ENCODE measurements around the gene C12orf57.

Gene C12orf57

GRCh38 chr12:6927379-6928021, 16.3 kb upstream of the C12orf57 start, which contains the start of gene ATN1:
TSS of gene ATN1 (plus strand) at chr12:6927959. CDS start at chr12:6934002, 6,043 bp downstream.
- TF ChIP-seq ELF4 (IDR thresholded peaks at IDR 0.05) (no peak), L3MBTL2 (conservative IDR thresholded peaks at IDR 0.05) (peak; percentile 56; the same call in 1 of the 2 replicates)
- ChIA-PET POLR2A (interaction anchor here (1.5 to 8.3 kb wide), 9 partner anchors 10 to 59 kb away, joined by 4 to 174 read pairs (median 32); partner anchors contain the start of genes C12orf57, ENO2, RNU7-1 and SPSB2), CTCF (interaction anchor here (1.2 to 3.0 kb wide), 6 partner anchors 8 to 58 kb away, joined by 3 to 15 read pairs (median 6); no protein-coding TSS in a partner anchor)
- peak; percentile 54 for DNase-seq (ENCODE audit: extremely low spot score)

- TF ChIP-seq FOXA1 (IDR thresholded peaks at IDR 0.05): no peak
- TF ChIP-seq LEF1 (IDR thresholded peaks at IDR 0.05; ENCODE audit: borderline replicate concordance): no peak
- no peak for TF ChIP-seq SUZ12 (IDR thresholded peaks at IDR 0.05)
- TF ChIP-seq ELF4 (IDR thresholded peaks at IDR 0.05): no peak
- no peak for TF ChIP-seq ZNF384 (IDR thresholded peaks at IDR 0.05)
- TF ChIP-seq L3MBTL2 (conservative IDR thresholded peaks at IDR 0.05): no peak
- TF ChIP-seq NFRKB (IDR thresholded peaks at IDR 0.05): no peak
- no peak for TF ChIP-seq CTBP1 (IDR thresholded peaks at IDR 0.05; ENCODE audit: borderline replicate concordance)
- TF ChIP-seq SP1 (IDR thresholded peaks at IDR 0.05): no peak
- no peak for TF ChIP-seq FOXK2 (IDR thresholded peaks at IDR 0.05)
- TF ChIP-seq FOXM1 (IDR thresholded peaks at IDR 0.05; ENCODE audit: borderline replicate concordance): no peak
- no peak for TF ChIP-seq PKNOX1 (IDR thresholded peaks at IDR 0.05)
- no peak for TF ChIP-seq BHLHE40 (IDR thresholded peaks at IDR 0.05; ENCODE audit: borderline replicate concordance)
- TF ChIP-seq ARNT (IDR thresholded peaks at IDR 0.05): no peak
- no peak for TF ChIP-seq TARDBP (IDR thresholded peaks at IDR 0.05)
- no peak for TF ChIP-seq HDGF (IDR thresholded peaks at IDR 0.05; ENCODE audit: borderline replicate concordance)
- no peak for DNase-seq (ENCODE audit: extremely low spot score)
- ChIA-PET CTCF (interaction anchor here (1.2 kb wide), 1 partner anchor 10 kb away, joined by 4 read pairs; no protein-coding TSS in a partner anchor), POLR2A (interaction anchor here (1.1 to 8.3 kb wide), 5 partner anchors 9 to 59 kb away, joined by 3 to 174 read pairs (median 19); partner anchors contain the start of genes C12orf57, ENO2 and RNU7-1)
These were observed 15.7 kb upstream of the C12orf57 start for GRCh38 chr12:6928022-6928702.

- DNase-seq (ENCODE audit: extremely low spot score): no peak
- ChIA-PET POLR2A (interaction anchor here (1.0 to 8.3 kb wide), 10 partner anchors 9 to 77 kb away, joined by 3 to 174 read pairs (median 4); partner anchors contain the start of genes C12orf57, CDCA3, ENO2 and RNU7-1), CTCF (interaction anchor here (1.0 to 1.2 kb wide), 2 partner anchors 9 to 57 kb away, joined by 3 to 4 read pairs; no protein-coding TSS in a partner anchor)
- TF ChIP-seq SUZ12 (IDR thresholded peaks at IDR 0.05) (no peak), FOXA1 (IDR thresholded peaks at IDR 0.05) (no peak), ZNF384 (IDR thresholded peaks at IDR 0.05) (no peak), ARNT (IDR thresholded peaks at IDR 0.05) (no peak), L3MBTL2 (conservative IDR thresholded peaks at IDR 0.05) (no peak), HDGF (IDR thresholded peaks at IDR 0.05; ENCODE audit: borderline replicate concordance) (no peak)
These were observed 15.0 kb upstream of the C12orf57 start for GRCh38 chr12:6928703-6929407.

- DNase-seq (ENCODE audit: extremely low spot score): no peak
- TF ChIP-seq LEF1 (IDR thresholded peaks at IDR 0.05; ENCODE audit: borderline replicate concordance): no peak
- no peak for TF ChIP-seq SP1 (IDR thresholded peaks at IDR 0.05)
- TF ChIP-seq TARDBP (IDR thresholded peaks at IDR 0.05): no peak
- no peak for TF ChIP-seq ZNF384 (IDR thresholded peaks at IDR 0.05)
- no peak for TF ChIP-seq BHLHE40 (IDR thresholded peaks at IDR 0.05; ENCODE audit: borderline replicate concordance)
- no peak for TF ChIP-seq FOXM1 (IDR thresholded peaks at IDR 0.05; ENCODE audit: borderline replicate concordance)
- POLR2A ChIA-PET: interaction anchor here (1.0 to 8.3 kb wide), 9 partner anchors 8 to 78 kb away, joined by 3 to 174 read pairs (median 4); partner anchors contain the start of genes C12orf57, CDCA3, RNU7-1 and USP5
- CTCF ChIA-PET: interaction anchor here (1.0 to 1.2 kb wide), 2 partner anchors 8 to 58 kb away, joined by 3 to 4 read pairs; no protein-coding TSS in a partner anchor
These were observed 14.1 kb upstream of the C12orf57 start for GRCh38 chr12:6929466-6930452.

- no peak for DNase-seq (ENCODE audit: extremely low spot score)
- ChIA-PET POLR2A (interaction anchor here (1.2 to 4.6 kb wide), 3 partner anchors 11 to 66 kb away, joined by 4 to 46 read pairs (median 6); partner anchors contain the start of genes C12orf57, RNU7-1 and TPI1), CTCF (interaction anchor here (0.6 to 1.0 kb wide), 4 partner anchors 12 to 63 kb away, joined by 3 read pairs; partner anchors contain the start of gene ENO2)
- TF ChIP-seq SP1 (IDR thresholded peaks at IDR 0.05): no peak
- no peak for TF ChIP-seq ELF4 (IDR thresholded peaks at IDR 0.05)
- TF ChIP-seq NFRKB (IDR thresholded peaks at IDR 0.05): no peak
- no peak for TF ChIP-seq LEF1 (IDR thresholded peaks at IDR 0.05; ENCODE audit: borderline replicate concordance)
- TF ChIP-seq ARNT (IDR thresholded peaks at IDR 0.05): no peak
These were observed 11.1 kb upstream of the C12orf57 start for GRCh38 chr12:6932766-6933165.

GRCh38 chr12:6934110-6934509, 9.7 kb upstream of the C12orf57 start:
- DNase-seq (ENCODE audit: extremely low spot score): no peak
- no peak for TF ChIP-seq NFRKB (IDR thresholded peaks at IDR 0.05)
- no peak for TF ChIP-seq LEF1 (IDR thresholded peaks at IDR 0.05; ENCODE audit: borderline replicate concordance)
- no peak for TF ChIP-seq PKNOX1 (IDR thresholded peaks at IDR 0.05)
- TF ChIP-seq ARNT (IDR thresholded peaks at IDR 0.05): no peak
- TF ChIP-seq BHLHE40 (IDR thresholded peaks at IDR 0.05; ENCODE audit: borderline replicate concordance): no peak
- no peak for TF ChIP-seq L3MBTL2 (conservative IDR thresholded peaks at IDR 0.05)
- POLR2A ChIA-PET: interaction anchor here (1.2 to 8.1 kb wide), 4 partner anchors 9 to 83 kb away, joined by 3 to 95 read pairs (median 24); partner anchors contain the start of genes C12orf57, CDCA3 and RNU7-1
- CTCF ChIA-PET: interaction anchor here (0.6 kb wide), 1 partner anchor 52 kb away, joined by 4 read pairs; no protein-coding TSS in a partner anchor

All from HEK293T (cell line).